HG02840 (cell line): ENCODE data around the gene LMF2.

Experiments used
- ATAC-seq: cut with Tn5 transposase; IDR thresholded peaks from one replicate; pipeline ENCODE4 v1.9.1; 2021; ENCODE audit warnings: mild to moderate bottlenecking, moderate library complexity, moderate number of reproducible peaks; ENCODE audit not compliant: unreplicated experiment, low FRiP score

Gene LMF2

GRCh38 chr22:50467341-50467740 lies 40.2 kb downstream of the LMF2 start:
- no peak for ATAC-seq

GRCh38 chr22:50465066-50465930 lies 42.2 kb downstream of the LMF2 start:
- ATAC-seq = no peak

DNA sequence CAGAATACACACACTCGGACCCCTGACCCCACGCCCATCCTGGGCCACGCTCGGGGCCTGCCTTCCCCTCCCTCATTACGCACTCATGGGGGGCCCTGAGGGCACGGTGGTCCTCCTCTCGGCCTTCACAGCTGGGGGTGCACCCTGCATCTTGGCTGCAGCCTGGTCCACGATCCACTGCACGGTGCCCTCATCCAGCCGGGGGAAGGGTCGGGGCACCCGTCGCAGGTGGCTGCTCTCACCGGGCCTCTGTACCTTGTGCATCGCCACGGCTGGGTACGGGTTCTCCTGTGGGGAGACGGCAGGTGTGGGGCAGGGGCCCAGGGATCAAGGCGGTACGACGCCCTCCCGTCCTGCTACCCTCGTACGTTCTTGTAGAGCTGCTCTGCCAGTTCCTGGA lies 43.1 kb downstream of the LMF2 start:
- no peak for ATAC-seq

DNA sequence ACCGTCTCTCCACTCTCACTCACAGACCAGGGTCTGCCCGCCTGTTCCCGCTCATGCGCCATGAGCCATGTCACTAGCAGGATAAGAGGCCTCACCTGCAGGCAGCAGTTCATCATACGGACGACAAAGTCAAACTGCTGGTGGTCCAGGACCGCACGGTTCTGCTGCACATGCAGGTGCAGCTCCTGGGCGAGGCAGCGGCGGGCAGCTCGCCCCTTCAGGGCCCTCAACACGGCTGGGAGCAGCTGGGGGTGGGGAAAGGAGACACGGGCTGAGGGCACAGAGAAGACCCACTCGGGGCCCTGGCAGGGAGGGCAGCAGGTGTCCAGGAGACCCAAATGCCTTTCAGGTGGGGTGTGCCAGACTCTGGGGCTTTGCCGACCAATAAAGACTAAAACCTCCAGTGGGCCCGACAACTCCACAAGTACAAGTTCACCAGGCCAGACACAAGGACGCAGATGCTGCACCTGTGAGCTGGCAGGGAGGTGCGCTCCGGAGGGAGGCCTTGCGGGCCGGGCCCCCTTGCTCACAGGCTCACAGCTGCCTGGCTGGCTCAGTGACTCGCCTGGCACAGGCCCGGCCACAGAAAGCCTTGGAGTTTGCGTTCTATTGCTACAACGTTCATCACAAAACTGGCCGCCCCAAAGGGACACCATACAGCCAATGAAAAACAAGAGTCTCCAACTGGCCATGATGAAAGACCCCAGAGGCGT lies 44.2 kb downstream of the LMF2 start:
- ATAC-seq = no peak

DNA sequence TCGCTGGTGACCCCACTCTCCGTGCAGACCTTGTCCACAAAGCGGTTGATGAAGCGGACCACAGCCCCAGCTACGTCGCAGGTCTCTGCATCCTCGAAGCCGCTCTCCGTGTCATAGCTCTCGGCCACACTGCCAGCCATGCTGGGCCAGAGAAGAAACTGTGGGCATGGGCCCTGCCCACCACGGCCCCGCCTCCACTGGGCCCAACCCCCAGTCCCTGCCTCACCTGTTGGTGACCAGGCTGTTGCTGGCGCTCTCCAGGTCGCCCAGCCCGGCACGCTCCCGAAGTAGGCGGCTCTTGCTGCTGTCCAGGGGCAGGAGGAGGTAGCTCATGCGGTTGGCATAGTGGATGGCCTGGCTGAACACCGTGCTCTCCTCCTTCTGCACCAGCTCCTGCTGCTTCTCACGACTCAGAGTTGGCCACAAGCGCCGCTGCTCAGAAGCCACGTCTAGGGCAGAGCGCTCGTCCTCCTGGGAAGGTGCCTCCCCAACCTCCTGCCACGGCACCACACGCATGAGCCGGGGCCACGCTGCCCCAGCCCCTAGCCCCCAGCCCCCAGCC lies 45.4 kb downstream of the LMF2 start:
- no peak for ATAC-seq

- no peak for ATAC-seq
Measured at GRCh38 chr22:50461536-50461935, 46.0 kb downstream of the LMF2 start.

- no peak for ATAC-seq
Measured at GRCh38 chr22:50460938-50461337, 46.6 kb downstream of the LMF2 start.

DNA sequence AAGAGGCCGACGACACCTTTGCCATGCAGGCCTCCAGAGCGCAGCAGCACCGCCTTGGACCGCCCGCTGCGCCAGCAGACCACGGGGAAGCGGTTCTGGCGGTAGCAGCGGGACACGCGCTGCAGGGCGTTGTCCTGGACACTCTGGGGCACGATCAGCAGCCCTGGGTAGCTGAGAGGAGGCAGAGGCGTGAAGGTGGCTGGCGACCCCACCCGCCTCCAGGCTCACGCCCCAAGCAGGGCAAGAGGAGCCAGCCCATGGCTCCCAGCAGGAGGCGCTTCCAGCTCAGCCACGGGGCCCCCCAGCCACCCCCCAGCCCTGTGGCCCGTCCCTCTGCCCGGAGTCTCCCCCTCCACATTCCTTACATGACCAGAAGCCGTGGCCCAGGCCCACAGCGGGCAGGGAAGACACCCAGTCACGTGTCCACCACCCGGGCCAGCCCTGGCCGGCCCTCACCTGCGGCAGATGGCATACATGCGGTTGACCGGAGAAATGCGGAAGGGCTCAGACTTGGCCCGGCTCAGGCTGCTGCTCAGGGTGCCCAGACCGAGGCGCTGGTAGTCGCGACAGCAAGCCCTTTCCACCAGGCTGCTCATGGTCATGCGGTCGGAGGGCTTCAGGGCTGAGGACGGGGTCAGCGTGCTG lies 47.9 kb downstream of the LMF2 start:
- no peak for ATAC-seq

- no peak for ATAC-seq
Measured at GRCh38 chr22:50459016-50459415, 48.5 kb downstream of the LMF2 start.

DNA sequence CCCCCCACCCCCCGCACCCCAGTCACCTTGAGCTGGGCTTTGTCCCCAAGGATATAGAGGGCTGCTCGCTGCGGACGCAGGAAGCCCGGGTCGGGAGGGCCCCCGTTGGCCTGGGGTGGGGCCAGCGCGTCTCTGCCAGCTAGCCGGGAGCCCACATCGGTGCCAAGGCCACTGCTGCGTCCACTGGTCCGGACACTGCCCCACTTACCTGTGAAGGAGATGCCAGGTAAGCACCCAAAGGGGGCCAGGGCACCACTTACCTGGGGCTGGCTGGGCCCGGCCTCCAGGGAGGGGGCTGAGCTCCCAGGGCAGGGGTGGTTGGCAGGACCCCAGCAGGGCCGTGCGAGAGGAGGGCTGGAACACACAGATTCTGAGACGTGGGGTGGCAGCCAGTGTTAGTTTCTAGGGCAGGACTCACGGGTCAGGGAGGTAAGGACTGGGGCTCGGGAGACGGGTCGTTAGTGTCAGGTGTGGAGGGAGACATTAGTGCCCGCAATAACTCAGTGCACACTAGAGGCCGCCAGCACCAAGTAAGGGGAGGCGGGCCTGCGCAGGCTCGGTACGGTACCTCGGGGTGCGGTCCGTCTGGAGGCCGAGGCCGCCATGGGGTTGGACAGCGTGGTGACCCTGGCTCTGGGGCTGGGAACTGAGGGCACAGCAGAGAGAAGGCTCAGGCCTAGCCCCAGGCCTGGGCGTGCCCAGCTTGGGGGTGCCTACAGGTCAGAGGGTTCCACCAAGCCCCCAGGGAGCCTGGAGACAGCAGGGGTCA lies 50.9 kb downstream of the LMF2 start:
- ATAC-seq = no peak

- ATAC-seq = no peak
Measured at GRCh38 chr22:50456026-50456425, 51.5 kb downstream of the LMF2 start.

DNA sequence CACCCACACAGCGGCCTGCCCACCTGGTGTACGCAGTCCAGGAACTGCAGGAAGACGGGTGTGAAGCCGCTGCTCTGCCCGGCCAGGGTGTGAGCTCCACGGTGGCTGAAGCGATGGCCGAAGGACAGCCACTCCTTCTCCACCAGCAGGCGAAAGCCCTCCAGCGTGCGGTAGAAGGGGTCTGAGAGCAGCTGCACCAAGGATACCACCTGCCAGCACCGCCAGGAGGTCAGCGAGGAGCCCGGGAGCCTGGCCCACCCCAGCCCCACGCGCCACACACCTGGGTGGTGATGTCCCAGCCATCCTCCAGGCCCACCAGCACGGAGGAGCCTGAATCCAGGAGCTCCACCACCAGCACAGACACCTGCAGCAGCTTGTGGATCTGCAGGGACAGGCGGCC lies 52.3 kb downstream of the LMF2 start:
- no peak for ATAC-seq

DNA sequence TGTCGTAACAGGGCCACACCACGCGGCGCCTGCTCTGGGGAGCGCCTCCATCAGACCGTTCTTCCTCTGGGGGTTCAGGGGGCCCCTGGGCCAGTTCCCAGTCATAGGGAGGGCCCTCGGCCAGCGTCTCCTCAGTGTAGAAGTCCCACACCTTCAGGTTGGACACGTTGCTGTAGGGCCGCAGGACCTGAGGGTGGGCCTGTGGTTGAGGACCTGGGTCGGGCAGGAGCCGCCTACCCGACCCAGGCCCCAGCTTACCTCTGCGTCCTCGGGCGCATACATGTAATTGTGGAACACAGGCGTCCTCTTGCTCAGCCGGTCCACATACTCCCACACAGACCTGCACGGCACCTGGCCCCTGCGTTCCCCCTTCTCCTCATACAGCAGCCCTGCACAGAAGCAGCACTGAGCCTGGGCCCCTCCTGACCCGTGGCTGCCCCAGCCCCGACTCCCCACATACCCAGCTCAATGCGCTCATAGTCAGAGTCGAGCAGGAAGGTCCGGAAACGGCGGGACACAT lies 52.9 kb downstream of the LMF2 start:
- ATAC-seq = no peak
